ENCODE results near the gene PERP. TPM values are rescaled to one million over a fixed set of nuclear protein-coding genes. Genes with fewer than 3 reads are reported as not detected.

The PERP gene
- total RNA-seq, 1 donor from 2014 or later: 46.0 TPM

- no peak for DNase-seq (ENCODE audit: low spot score)
These were observed 54.4 kb downstream of the PERP start for GRCh38 chr6:138052783-138053182.

- DNase-seq (ENCODE audit: low spot score): no peak
These were observed 62.2 kb downstream of the PERP start for GRCh38 chr6:138044972-138045371.

DNA sequence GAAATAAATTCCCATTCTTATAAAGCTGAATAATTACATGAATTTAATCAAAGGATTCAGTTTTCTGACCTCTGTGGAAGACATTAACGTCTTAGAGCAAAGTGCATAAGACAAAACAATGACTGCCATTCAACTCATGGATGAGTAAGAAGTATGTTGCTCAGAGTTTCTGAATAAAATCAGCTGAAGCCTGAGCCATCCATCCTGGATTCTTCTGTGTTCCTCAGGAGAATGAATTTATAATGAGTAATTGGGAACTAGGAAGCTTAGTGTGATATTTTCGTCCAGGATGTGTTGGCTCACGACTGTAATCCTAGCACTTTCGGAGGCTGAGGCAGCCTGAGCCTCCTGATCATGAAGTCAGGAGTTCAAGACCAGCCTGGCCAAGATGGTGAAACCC lies 62.8 kb downstream of the PERP start:
- DNase-seq (ENCODE audit: low spot score): no peak

Other genes starting within 250 kb of the PERP start
- gene TNFAIP3, start 240.2 kb downstream of the PERP start, total RNA-seq (ENCODE audit: insufficient read depth, low replicate concordance): 6.7 TPM
- gene ARFGEF3, start 54.5 kb upstream of the PERP start, total RNA-seq (ENCODE audit: insufficient read depth, low replicate concordance): 4.6 TPM
- gene PBOV1, start 111.1 kb upstream of the PERP start, total RNA-seq (ENCODE audit: insufficient read depth, low replicate concordance): 2.2 TPM